GM10266 (cell line): ENCODE measurements around the gene WWTR1.

ENCODE experiments used
- DNase-seq: peaks from one replicate; pipeline ENCODE4 v3.0.0; 2012; ENCODE audit errors: extremely low spot score
- CTCF ChIP-seq: IDR thresholded peaks from 2 replicates; pipeline ENCODE4 v1.5.1; 2012; ENCODE audit warnings: mild to moderate bottlenecking, low read depth; ENCODE audit not compliant: control insufficient read depth, insufficient read depth; ENCODE audit errors: missing control alignments

WWTR1 gene

GRCh38 chr3:149626671-149627070, 31.2 kb downstream of the WWTR1 start:
- DNase-seq: no peak
- TF ChIP-seq CTCF: no peak

GRCh38 chr3:149625795-149626194, 32.0 kb downstream of the WWTR1 start:
- no peak for DNase-seq
- no peak for TF ChIP-seq CTCF

DNA sequence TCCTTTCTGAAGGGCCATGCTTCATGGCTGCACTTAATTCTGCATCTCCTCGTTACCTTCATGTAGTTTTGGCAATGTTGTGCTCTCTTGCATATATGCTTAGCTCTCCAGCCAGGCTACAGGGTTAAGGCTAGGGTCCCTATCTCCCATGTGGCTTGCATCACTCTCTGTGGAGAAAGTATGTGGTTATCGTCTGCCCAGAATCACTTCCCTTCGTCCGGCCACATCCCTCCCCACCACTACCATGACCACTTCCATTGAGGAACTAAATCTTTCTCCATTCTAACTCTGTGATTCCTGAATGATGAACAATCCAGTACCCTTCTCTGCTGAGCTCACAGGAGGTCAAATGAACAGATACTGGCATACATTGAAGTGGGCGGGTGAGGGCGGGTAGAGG, 34.0 kb downstream of the WWTR1 start:
- no peak for DNase-seq
- TF ChIP-seq CTCF: no peak

- no peak for TF ChIP-seq CTCF
- DNase-seq: no peak
Observed at GRCh38 chr3:149621218-149622005, 36.4 kb downstream of the WWTR1 start.

DNA sequence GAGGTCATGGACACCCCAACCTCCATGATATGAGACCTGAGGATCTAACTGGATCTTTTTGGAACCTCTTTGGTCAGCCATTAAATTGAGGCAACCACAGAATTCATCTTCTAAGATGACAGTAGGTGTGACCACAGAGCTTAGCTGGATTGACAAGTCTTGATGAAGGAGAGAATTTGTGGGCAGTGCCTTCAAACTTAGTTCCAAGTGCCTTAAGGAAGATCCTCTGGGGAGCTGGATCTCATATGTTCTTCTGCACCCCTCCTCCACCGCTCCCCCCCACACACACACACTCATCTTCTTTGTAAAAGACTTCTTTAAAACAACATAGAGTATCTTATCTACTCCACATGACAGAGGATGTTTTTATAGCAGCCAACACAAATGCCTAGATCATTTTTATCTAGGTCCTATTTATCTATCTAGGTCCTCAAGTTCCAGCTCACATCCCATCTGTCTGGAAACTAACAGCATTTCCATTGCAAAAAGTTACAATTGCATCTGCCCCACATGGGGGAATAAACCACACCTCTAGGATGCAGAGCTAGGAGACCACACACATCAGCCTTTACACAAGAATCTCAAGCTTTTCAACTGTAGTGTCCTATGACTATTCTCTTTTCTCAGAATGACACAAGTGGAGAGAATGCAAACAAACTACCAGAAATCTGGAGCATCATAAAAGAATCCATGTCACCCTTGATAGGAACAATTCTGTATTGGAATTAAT, 37.4 kb downstream of the WWTR1 start:
- no peak for DNase-seq
- TF ChIP-seq CTCF: no peak

DNA sequence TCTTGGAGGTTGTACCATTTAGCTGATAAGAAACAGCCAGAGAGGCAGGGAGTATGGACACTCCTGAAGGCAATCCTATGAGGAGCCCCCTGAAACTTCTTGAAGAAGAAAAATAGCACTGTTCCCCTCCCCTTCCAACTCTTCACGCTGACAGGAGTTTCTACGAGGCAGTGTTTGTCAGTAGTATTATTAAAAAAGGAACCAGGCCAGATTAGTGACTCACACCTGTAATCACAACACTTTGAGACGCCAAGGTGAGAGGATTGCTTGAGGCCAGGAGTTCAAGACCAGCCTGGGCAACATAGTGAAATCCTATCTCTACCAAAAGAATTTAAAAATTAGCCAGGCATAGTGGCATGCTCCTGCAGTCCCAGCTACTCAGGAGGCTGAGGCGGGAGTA, 38.7 kb downstream of the WWTR1 start:
- DNase-seq: no peak
- TF ChIP-seq CTCF: no peak
